ENCODE measurements around the gene VPS35. TPM values are rescaled to one million over a fixed set of nuclear protein-coding genes. Genes with fewer than 3 reads are reported as not detected.

VPS35 gene
- polyA plus RNA-seq, 2 of the 4 experiments (the other 2 are of a cell fraction) = 82.3 to 85.5 TPM

DNA sequence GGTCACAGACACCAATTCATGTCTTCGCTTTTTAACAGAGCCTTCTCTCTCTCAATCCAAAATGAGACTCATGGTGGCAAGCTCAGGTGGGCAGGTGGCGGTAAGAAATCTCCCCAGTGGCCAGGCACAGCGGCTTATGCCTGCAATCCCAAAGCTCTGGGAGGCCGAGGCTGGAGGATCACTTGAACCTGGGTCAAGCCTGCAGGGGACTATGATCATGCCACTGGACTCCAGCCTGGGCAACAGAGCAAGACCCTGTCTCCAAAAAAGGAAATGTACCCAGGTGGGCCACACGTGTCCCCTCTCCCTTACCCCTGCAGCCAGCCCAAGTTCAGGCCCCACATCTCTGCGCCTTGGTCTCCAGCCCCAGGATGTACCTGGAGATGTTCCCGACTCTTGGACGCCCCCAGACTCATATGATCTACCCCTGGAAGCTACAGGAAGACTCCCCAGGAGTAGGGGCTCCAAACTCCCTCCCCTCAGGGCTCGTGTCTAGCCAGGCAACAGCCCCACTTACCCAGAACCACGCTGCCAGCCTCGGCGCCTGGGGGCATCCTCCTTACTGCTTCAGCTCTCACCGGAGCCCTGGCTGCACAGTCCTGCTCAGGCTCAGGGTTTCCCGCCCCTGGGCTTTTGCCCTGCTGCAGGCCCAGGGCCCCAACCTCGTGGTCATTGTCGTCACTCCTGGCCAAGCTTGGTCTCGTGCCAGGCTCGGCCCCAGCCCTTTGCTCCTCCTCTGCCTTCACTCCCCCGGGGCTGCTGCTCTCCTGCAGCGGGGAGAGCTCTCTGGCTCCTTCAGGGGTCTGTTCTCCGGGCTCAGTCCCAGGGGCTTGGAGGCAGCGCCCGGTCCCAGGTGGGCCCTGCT, 42.9 kb upstream of the VPS35 start:
- Histone ChIP-seq H3K9me3 (no peaks in the 10 kb centered on the region), H3K4me2 (no peak overlapping the region), H3K27ac (no peak overlapping the region), H3K4me1 (no peaks in the 10 kb centered on the region), H3K4me3 (no peak overlapping the region)
- ATAC-seq (no peak), DNase-seq (ENCODE audit: low read depth in 1 of 2, low spot score in 1 of 2) (no peak), FAIRE-seq (no peak)
- CTCF ChIA-PET = interaction anchor here (0.7 kb wide), 1 partner anchor 20 kb away, joined by 3 read pairs; no protein-coding TSS in a partner anchor
- POLR2A ChIA-PET = no interaction called here
- 63% methylated on average over 12 of the region's 23 CpGs for WGBS (ENCODE audit: missing lambda C conversion rate)
- TF ChIP-seq HDAC2 (IDR thresholded peaks at IDR 0.05) = no peak

DNA sequence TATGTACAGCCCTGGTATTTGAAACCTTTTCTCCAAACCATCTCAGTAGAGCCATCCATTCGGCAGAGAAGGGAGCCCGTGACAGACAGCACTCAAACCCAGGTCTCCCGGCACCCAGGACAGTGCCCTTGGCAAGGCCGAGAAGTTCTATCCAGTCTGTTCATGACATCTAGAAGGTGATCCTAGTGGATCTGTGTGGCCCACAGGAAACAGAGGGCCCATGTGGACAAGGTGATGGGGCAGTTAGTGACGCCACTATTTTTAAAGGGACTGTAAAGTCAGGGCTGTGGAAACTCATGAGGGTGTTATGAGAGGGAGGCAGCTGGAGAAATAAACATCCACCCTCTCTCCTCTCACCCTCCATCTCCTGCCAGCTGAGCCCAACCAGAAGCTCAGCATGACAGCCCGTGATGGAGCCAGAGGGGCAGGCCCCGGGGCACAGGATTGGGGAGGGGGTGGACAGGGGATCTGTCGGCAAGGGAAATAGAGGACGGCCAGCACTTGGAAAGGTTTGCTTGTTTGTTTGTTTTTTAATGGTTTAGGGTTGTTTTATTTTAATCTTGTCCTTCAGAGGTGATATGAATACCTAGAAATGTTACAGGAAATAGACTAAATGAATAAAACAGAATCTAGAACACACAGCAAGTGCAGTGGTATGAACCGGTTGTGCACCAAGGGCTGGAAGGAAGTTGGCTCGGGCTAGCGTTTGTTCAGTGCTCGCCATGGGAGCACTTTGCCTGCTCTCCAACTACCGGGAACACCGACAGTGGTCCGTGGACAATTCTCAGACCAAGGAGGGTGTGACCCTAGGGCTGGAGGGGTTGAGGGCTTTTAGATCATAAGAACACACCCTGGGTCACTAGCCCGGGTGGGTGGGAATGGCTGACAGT, 42.1 kb upstream of the VPS35 start:
- DNase-seq (ENCODE audit: low read depth in 1 of 2, low spot score in 1 of 2) = no peak
- Histone ChIP-seq H3K9me3 (no peaks in the 10 kb centered on the region), H3K4me3 (no peak overlapping the region), H3K4me2 (no peak overlapping the region), H3K4me1 (no peaks in the 10 kb centered on the region), H3K27ac (no peak overlapping the region)
- WGBS (ENCODE audit: missing lambda C conversion rate) = 65% methylated on average over 17 of the region's 17 CpGs
- ChIA-PET POLR2A (no interaction called here), CTCF (interaction anchor here (0.7 kb wide), 1 partner anchor 21 kb away, joined by 3 read pairs; no protein-coding TSS in a partner anchor)
- no peak for TF ChIP-seq BHLHE40 (IDR thresholded peaks at IDR 0.05; ENCODE audit: low read depth, low read length)
- TF ChIP-seq ZFP36 (IDR thresholded peaks at IDR 0.05; ENCODE audit: borderline replicate concordance, partially characterized antibody) = no peak
- TF ChIP-seq HOXA7 (CRISPR knock-in tag; IDR thresholded peaks at IDR 0.05) = no peak
- TF ChIP-seq RFX5 (IDR thresholded peaks at IDR 0.05) = no peak
- no peak for TF ChIP-seq HOXB5 (CRISPR knock-in tag; IDR thresholded peaks at IDR 0.05)
- no peak for ATAC-seq
- FAIRE-seq = no peak

DNA sequence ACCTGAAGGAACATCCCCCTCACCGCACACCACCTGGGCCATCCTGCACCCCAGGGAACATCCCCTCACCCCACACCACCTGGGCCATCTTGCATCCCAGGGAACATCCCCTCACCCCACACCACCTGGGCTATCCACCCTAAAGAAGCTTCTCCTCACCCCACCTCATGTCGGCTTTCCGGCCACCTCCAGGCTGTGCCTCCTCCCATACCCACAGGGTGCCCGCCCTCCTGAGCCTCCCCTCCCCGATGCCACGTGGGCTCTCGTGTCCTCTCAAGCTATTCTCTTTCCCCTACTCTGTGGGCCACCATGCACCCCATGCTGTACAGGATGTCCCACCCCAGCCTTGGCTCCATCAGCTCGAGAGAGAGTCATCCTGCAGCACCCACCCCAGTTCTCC, 41.1 kb upstream of the VPS35 start:
- no peak for FAIRE-seq
- TF ChIP-seq RFX5 (IDR thresholded peaks at IDR 0.05) (no peak), RNF2 (IDR thresholded peaks at IDR 0.05; ENCODE audit: borderline replicate concordance, low read depth) (no peak), EHF (CRISPR knock-in tag; IDR thresholded peaks at IDR 0.05) (no peak), TP53 (CRISPR knock-in tag; IDR thresholded peaks at IDR 0.05) (no peak), FOSB (CRISPR knock-in tag; IDR thresholded peaks at IDR 0.05) (no peak), FOXS1 (CRISPR knock-in tag; IDR thresholded peaks at IDR 0.05) (no peak), SREBF2 (IDR thresholded peaks at IDR 0.05) (no peak), NPAS2 (CRISPR knock-in tag; IDR thresholded peaks at IDR 0.05; ENCODE audit: borderline replicate concordance) (no peak), ZC3H11A (IDR thresholded peaks at IDR 0.05) (no peak)
- TF ChIP-seq, protein P1, sequence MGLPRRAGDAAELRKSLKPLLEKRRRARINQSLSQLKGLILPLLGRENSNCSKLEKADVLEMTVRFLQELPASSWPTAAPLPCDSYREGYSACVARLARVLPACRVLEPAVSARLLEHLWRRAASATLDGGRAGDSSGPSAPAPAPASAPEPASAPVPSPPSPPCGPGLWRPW (IDR thresholded peaks at IDR 0.05) = no peak
- H3K4me2 ChIP-seq = no peak overlapping the region
- ChIA-PET POLR2A (no interaction called here), CTCF (no interaction called here)
- peaks cover 4% of the 10 kb centered on the region; the same call in 1 of the 3 replicates for H3K9me3 ChIP-seq
- no peaks in the 10 kb centered on the region for H3K4me1 ChIP-seq
- DNase-seq (ENCODE audit: low read depth in 1 of 2, low spot score in 1 of 2) = no peak
- H3K27ac ChIP-seq = no peak overlapping the region
- 71% methylated on average over 7 of the region's 8 CpGs for WGBS (ENCODE audit: missing lambda C conversion rate)
- no peak for ATAC-seq
- no peak overlapping the region for H3K4me3 ChIP-seq

GRCh38 chr16:46729326-46729995, 40.5 kb upstream of the VPS35 start:
- FAIRE-seq (no peak), ATAC-seq (no peak), DNase-seq (ENCODE audit: low read depth in 1 of 2, low spot score in 1 of 2) (no peak)
- H3K27ac ChIP-seq = no peak overlapping the region
- H3K9me3 ChIP-seq = peaks cover 11% of the 10 kb centered on the region; the same call in 1 of the 3 replicates
- H3K4me1 ChIP-seq = no peaks in the 10 kb centered on the region
- 61% methylated on average over 7 of the region's 7 CpGs for WGBS (ENCODE audit: missing lambda C conversion rate)
- no peak overlapping the region for H3K4me3 ChIP-seq
- ChIA-PET CTCF (no interaction called here), POLR2A (no interaction called here)
- no peak overlapping the region for H3K4me2 ChIP-seq
- no peak for TF ChIP-seq SREBF2 (IDR thresholded peaks at IDR 0.05)
- no peak for TF ChIP-seq NR3C1 (IDR thresholded peaks at IDR 0.05)
- no peak for TF ChIP-seq EP300 (IDR thresholded peaks at IDR 0.05)
- TF ChIP-seq E2F6 (IDR thresholded peaks at IDR 0.05; ENCODE audit: borderline replicate concordance, low read depth) = no peak
- no peak for TF ChIP-seq MYC (IDR thresholded peaks at IDR 0.05; ENCODE audit: borderline replicate concordance, low read length)
- TF ChIP-seq KDM1A (IDR thresholded peaks at IDR 0.05; ENCODE audit: low read depth) = no peak
- no peak for TF ChIP-seq POLR2A (IDR thresholded peaks at IDR 0.05; ENCODE audit: low read length)
- no peak for TF ChIP-seq JUNB (IDR thresholded peaks at IDR 0.05)
- TF ChIP-seq FOSL2 (IDR thresholded peaks at IDR 0.05) = no peak
- no peak for TF ChIP-seq FOSL2 (CRISPR knock-in tag; IDR thresholded peaks at IDR 0.05)
- no peak for TF ChIP-seq CHD2 (IDR thresholded peaks at IDR 0.05; ENCODE audit: low read length, partially characterized antibody)
- TF ChIP-seq, protein P2, sequence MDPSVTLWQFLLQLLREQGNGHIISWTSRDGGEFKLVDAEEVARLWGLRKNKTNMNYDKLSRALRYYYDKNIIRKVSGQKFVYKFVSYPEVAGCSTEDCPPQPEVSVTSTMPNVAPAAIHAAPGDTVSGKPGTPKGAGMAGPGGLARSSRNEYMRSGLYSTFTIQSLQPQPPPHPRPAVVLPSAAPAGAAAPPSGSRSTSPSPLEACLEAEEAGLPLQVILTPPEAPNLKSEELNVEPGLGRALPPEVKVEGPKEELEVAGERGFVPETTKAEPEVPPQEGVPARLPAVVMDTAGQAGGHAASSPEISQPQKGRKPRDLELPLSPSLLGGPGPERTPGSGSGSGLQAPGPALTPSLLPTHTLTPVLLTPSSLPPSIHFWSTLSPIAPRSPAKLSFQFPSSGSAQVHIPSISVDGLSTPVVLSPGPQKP (IDR thresholded peaks at IDR 0.05; ENCODE audit: low read depth, low read length) = no peak
- TF ChIP-seq BCL3 (IDR thresholded peaks at IDR 0.05) = no peak
- TF ChIP-seq HDAC2 (IDR thresholded peaks at IDR 0.05) = no peak

Data from A549 (cell line).